MG63 (cell line): ENCODE data around the gene DNAJC5G. TPM values are rescaled to one million over a fixed set of nuclear protein-coding genes. Genes with fewer than 3 reads are reported as not detected.

Experiments used
- DNase-seq: peaks from one replicate; pipeline ENCODE4 v3.0.0-alpha.2; 2020
- H3K27me3 ChIP-seq: fragments of 250-450 bp; sonication (Bioruptor Pico); 2 replicates; pipeline ENCODE4 v1.5.1; 2020; ENCODE audit warnings: mild to moderate bottlenecking, moderate library complexity
- H3K36me3 ChIP-seq: fragments of 250-450 bp; sonication (Bioruptor Pico); 2 replicates; pipeline ENCODE4 v1.5.1; 2020; ENCODE audit warnings: mild to moderate bottlenecking, moderate library complexity
- H3K4me3 ChIP-seq: fragments of 250-450 bp; sonication (Bioruptor Pico); 2 replicates; pipeline ENCODE4 v1.5.1; 2020; ENCODE audit warnings: mild to moderate bottlenecking, moderate library complexity
- H3K9me3 ChIP-seq: fragments of 250-450 bp; sonication (Bioruptor Pico); 2 replicates; pipeline ENCODE4 v1.5.1; 2020; ENCODE audit warnings: mild to moderate bottlenecking, moderate library complexity
- total RNA-seq: library from RNA; depleted of rRNA; stranded (reverse); fragments of >200 nt; shearing (Covaris generic); gene quantifications from 2 replicates; pipeline ENCODE4 v1.2.3, GENCODE V29; 2014; ENCODE audit warnings: low replicate concordance; rRNA removed

DNAJC5G gene
- total RNA-seq = not detected in 2 replicates

- H3K36me3 ChIP-seq = no peaks in the 10 kb centered on the region
- no peak for DNase-seq
- H3K27me3 ChIP-seq = no peaks in the 10 kb centered on the region
- no peaks in the 10 kb centered on the region for H3K9me3 ChIP-seq
- no peak within 1 kb of the TSS for H3K4me3 ChIP-seq
Measured at GRCh38 chr2:27275211-27276150, at the start of gene DNAJC5G. Gene DNAJC5G, plus strand, starts transcription at chr2:27275433. Its CDS starts 1,296 bp downstream, at chr2:27276729.

GRCh38 chr2:27225526-27225925, 49.7 kb upstream of the DNAJC5G start:
- Histone ChIP-seq H3K4me3 (no peak overlapping the region), H3K27me3 (no peaks in the 10 kb centered on the region), H3K9me3 (no peaks in the 10 kb centered on the region), H3K36me3 (peaks cover 83% of the 10 kb centered on the region)
- no peak for DNase-seq

- no peak for DNase-seq
- H3K36me3 ChIP-seq = peaks cover 86% of the 10 kb centered on the region
- H3K4me3 ChIP-seq = no peak overlapping the region
- H3K27me3 ChIP-seq = no peaks in the 10 kb centered on the region
- H3K9me3 ChIP-seq = no peaks in the 10 kb centered on the region
Measured at GRCh38 chr2:27227501-27227900, 47.7 kb upstream of the DNAJC5G start.

GRCh38 chr2:27231921-27232320, 43.3 kb upstream of the DNAJC5G start:
- no peak for DNase-seq
- Histone ChIP-seq H3K36me3 (peaks cover 88% of the 10 kb centered on the region), H3K9me3 (no peaks in the 10 kb centered on the region)

GRCh38 chr2:27233341-27233740, 41.9 kb upstream of the DNAJC5G start:
- Histone ChIP-seq H3K4me3 (no peak overlapping the region), H3K9me3 (no peaks in the 10 kb centered on the region), H3K36me3 (peaks cover 88% of the 10 kb centered on the region), H3K27me3 (no peaks in the 10 kb centered on the region)
- no peak for DNase-seq

More at GRCh38 chr2:27231921-27232320, 43.3 kb upstream of the DNAJC5G start:
- no peaks in the 10 kb centered on the region for H3K27me3 ChIP-seq
- H3K4me3 ChIP-seq = no peak overlapping the region

- DNase-seq = no peak
- no peaks in the 10 kb centered on the region for H3K9me3 ChIP-seq
- H3K36me3 ChIP-seq = peaks cover 81% of the 10 kb centered on the region
- H3K4me3 ChIP-seq = no peak overlapping the region
- no peaks in the 10 kb centered on the region for H3K27me3 ChIP-seq
Measured at GRCh38 chr2:27236136-27236535, 39.1 kb upstream of the DNAJC5G start.

- no peak overlapping the region for H3K4me3 ChIP-seq
- H3K27me3 ChIP-seq = no peaks in the 10 kb centered on the region
- H3K9me3 ChIP-seq = no peaks in the 10 kb centered on the region
- H3K36me3 ChIP-seq = peaks cover 81% of the 10 kb centered on the region
- DNase-seq = no peak
Measured at GRCh38 chr2:27236626-27237025, 38.6 kb upstream of the DNAJC5G start.

GRCh38 chr2:27237341-27237945, 37.8 kb upstream of the DNAJC5G start:
- Histone ChIP-seq H3K36me3 (peaks cover 81% of the 10 kb centered on the region), H3K27me3 (no peaks in the 10 kb centered on the region), H3K9me3 (no peaks in the 10 kb centered on the region), H3K4me3 (no peak overlapping the region)
- no peak for DNase-seq

- H3K4me3 ChIP-seq = no peak overlapping the region
- no peak for DNase-seq
- peaks cover 74% of the 10 kb centered on the region for H3K36me3 ChIP-seq
- H3K9me3 ChIP-seq = no peaks in the 10 kb centered on the region
- no peaks in the 10 kb centered on the region for H3K27me3 ChIP-seq
Measured at GRCh38 chr2:27238976-27239375, 36.3 kb upstream of the DNAJC5G start.

- DNase-seq = no peak
- no peaks in the 10 kb centered on the region for H3K27me3 ChIP-seq
- H3K36me3 ChIP-seq = peaks cover 66% of the 10 kb centered on the region
- no peaks in the 10 kb centered on the region for H3K9me3 ChIP-seq
- H3K4me3 ChIP-seq = no peak overlapping the region
Measured at GRCh38 chr2:27240406-27240805, 34.8 kb upstream of the DNAJC5G start.

GRCh38 chr2:27241761-27242613, 33.2 kb upstream of the DNAJC5G start:
- Histone ChIP-seq H3K9me3 (no peaks in the 10 kb centered on the region), H3K36me3 (peaks cover 53% of the 10 kb centered on the region), H3K27me3 (no peaks in the 10 kb centered on the region), H3K4me3 (no peak overlapping the region)
- no peak for DNase-seq

GRCh38 chr2:27242614-27242951, 32.6 kb upstream of the DNAJC5G start:
- H3K9me3 ChIP-seq = no peaks in the 10 kb centered on the region
- no peak for DNase-seq
- H3K4me3 ChIP-seq = no peak overlapping the region
- no peaks in the 10 kb centered on the region for H3K27me3 ChIP-seq
- H3K36me3 ChIP-seq = peaks cover 47% of the 10 kb centered on the region

- H3K9me3 ChIP-seq = no peaks in the 10 kb centered on the region
- no peaks in the 10 kb centered on the region for H3K27me3 ChIP-seq
- no peak for DNase-seq
- H3K4me3 ChIP-seq = no peak overlapping the region
- H3K36me3 ChIP-seq = peaks cover 37% of the 10 kb centered on the region
Measured at GRCh38 chr2:27243391-27244130, 31.7 kb upstream of the DNAJC5G start.

- H3K4me3 ChIP-seq = no peak overlapping the region
- no peak for DNase-seq
- H3K9me3 ChIP-seq = no peaks in the 10 kb centered on the region
- H3K36me3 ChIP-seq = peaks cover 28% of the 10 kb centered on the region
- no peaks in the 10 kb centered on the region for H3K27me3 ChIP-seq
Measured at GRCh38 chr2:27245116-27245515, 30.1 kb upstream of the DNAJC5G start.

- peaks cover 28% of the 10 kb centered on the region for H3K36me3 ChIP-seq
- no peaks in the 10 kb centered on the region for H3K27me3 ChIP-seq
- no peak overlapping the region for H3K4me3 ChIP-seq
- no peaks in the 10 kb centered on the region for H3K9me3 ChIP-seq
- no peak for DNase-seq
Measured at GRCh38 chr2:27245626-27246025, 29.6 kb upstream of the DNAJC5G start.

- Histone ChIP-seq H3K4me3 (no peak overlapping the region), H3K27me3 (no peaks in the 10 kb centered on the region), H3K36me3 (peaks cover 8% of the 10 kb centered on the region), H3K9me3 (no peaks in the 10 kb centered on the region)
- no peak for DNase-seq
Measured at GRCh38 chr2:27247893-27248292, 27.3 kb upstream of the DNAJC5G start.
